RWPE2 (cell line): ENCODE results near the gene TMEM154.

Experiments
- ATAC-seq: fragments of 200-7000 bp; cut with Tn5 transposase; 3 replicates; pipeline ENCODE4 v1.9.1; 2021; ENCODE audit warnings: low read depth
- DNase-seq: peaks from one replicate; pipeline ENCODE4 v3.0.0-alpha.2; 2020; ENCODE audit warnings: low spot score
- H3K27ac ChIP-seq: fragments of 450-650 bp; 2 replicates; pipeline ENCODE4 v1.5.1; 2017; ENCODE audit warnings: mild to moderate bottlenecking; ENCODE audit not compliant: poor library complexity, severe bottlenecking
- H3K27me3 ChIP-seq: fragments of 250-450 bp; sonication (Bioruptor Pico); 2 replicates; pipeline ENCODE4 v1.5.1; 2021; ENCODE audit warnings: mild to moderate bottlenecking, moderate library complexity; ENCODE audit not compliant: insufficient read depth, poor library complexity, severe bottlenecking
- H3K36me3 ChIP-seq: fragments of 250-450 bp; sonication (Bioruptor Pico); 2 replicates; pipeline ENCODE4 v1.5.1; 2020; ENCODE audit warnings: low read depth, mild to moderate bottlenecking, moderate library complexity
- H3K4me1 ChIP-seq: fragments of 250-450 bp; sonication (Bioruptor Pico); 2 replicates; pipeline ENCODE4 v1.5.1; 2021; ENCODE audit warnings: mild to moderate bottlenecking, moderate library complexity; ENCODE audit not compliant: insufficient read depth, poor library complexity, severe bottlenecking
- H3K4me3 ChIP-seq: fragments of 250-450 bp; sonication (Bioruptor Pico); 2 replicates; pipeline ENCODE4 v1.5.1; 2021; ENCODE audit warnings: mild to moderate bottlenecking, moderate library complexity; ENCODE audit not compliant: severe bottlenecking
- H3K9me3 ChIP-seq: fragments of 250-450 bp; sonication (Bioruptor Pico); 2 replicates; pipeline ENCODE4 v1.5.1; 2021; ENCODE audit warnings: mild to moderate bottlenecking, moderate library complexity; ENCODE audit not compliant: severe bottlenecking
- CTCF ChIP-seq: fragments of 450-650 bp; IDR thresholded peaks from one replicate; pipeline ENCODE4 v1.5.1; 2017; ENCODE audit warnings: mild to moderate bottlenecking, moderate library complexity; ENCODE audit not compliant: poor library complexity, severe bottlenecking

TMEM154 gene

GRCh38 chr4:152686452-152687013 lies 6.7 kb upstream of the TMEM154 start:
- no peak overlapping the region for H3K4me3 ChIP-seq
- ATAC-seq (no peak), DNase-seq (no peak)
- no peaks in the 10 kb centered on the region for H3K27me3 ChIP-seq
- H3K36me3 ChIP-seq: no peaks in the 10 kb centered on the region
- H3K4me1 ChIP-seq: peaks cover 5% of the 10 kb centered on the region
- no peaks in the 10 kb centered on the region for H3K9me3 ChIP-seq
- no peak overlapping the region for H3K27ac ChIP-seq
- no peak for TF ChIP-seq CTCF

GRCh38 chr4:152684587-152684986 lies 4.8 kb upstream of the TMEM154 start:
- H3K36me3 ChIP-seq: no peaks in the 10 kb centered on the region
- no peaks in the 10 kb centered on the region for H3K9me3 ChIP-seq
- no peak overlapping the region for H3K27ac ChIP-seq
- H3K4me3 ChIP-seq: no peak overlapping the region
- H3K4me1 ChIP-seq: peaks cover 19% of the 10 kb centered on the region
- no peaks in the 10 kb centered on the region for H3K27me3 ChIP-seq
- no peak for TF ChIP-seq CTCF
- no peak for ATAC-seq
- no peak for DNase-seq

GRCh38 chr4:152684007-152684406 lies 4.2 kb upstream of the TMEM154 start:
- TF ChIP-seq CTCF: no peak
- Histone ChIP-seq H3K27me3 (no peaks in the 10 kb centered on the region), H3K36me3 (no peaks in the 10 kb centered on the region), H3K9me3 (no peaks in the 10 kb centered on the region), H3K4me1 (peaks cover 19% of the 10 kb centered on the region), H3K4me3 (no peak overlapping the region), H3K27ac (no peak overlapping the region)
- ATAC-seq: no peak
- no peak for DNase-seq

GRCh38 chr4:152682143-152682941 lies 2.5 kb upstream of the TMEM154 start:
- H3K4me1 ChIP-seq: peaks cover 33% of the 10 kb centered on the region
- H3K36me3 ChIP-seq: no peaks in the 10 kb centered on the region

More at GRCh38 chr4:152682143-152682941, 2.5 kb upstream of the TMEM154 start:
- H3K27ac ChIP-seq: peak overlapping the region; percentile 99
- DNase-seq: no peak
- TF ChIP-seq CTCF: no peak
- no peak overlapping the region for H3K4me3 ChIP-seq
- no peaks in the 10 kb centered on the region for H3K27me3 ChIP-seq
- H3K9me3 ChIP-seq: no peaks in the 10 kb centered on the region
- ATAC-seq: no peak
